Measurements from ENCODE around the gene PKD1L1. TPM values are rescaled to one million over a fixed set of nuclear protein-coding genes. Genes with fewer than 3 reads are reported as not detected.

The PKD1L1 gene
- total RNA-seq, 1 experiment from 2014 or later = 0.17 TPM

- H4K20me1 ChIP-seq (ENCODE audit: control insufficient read depth, insufficient read depth, insufficient read length) = no peaks in the 10 kb centered on the region
- no peak overlapping the region for H3K56ac ChIP-seq (ENCODE audit: insufficient read length, low read depth, low read length)
- no peak overlapping the region for H2AK5ac ChIP-seq (ENCODE audit: insufficient read length, low read length)
- H3K4ac ChIP-seq (ENCODE audit: low read depth, low read length) = no peak overlapping the region
- H3K23ac ChIP-seq (ENCODE audit: insufficient read length, low read depth, low read length) = no peak overlapping the region
- H2BK12ac ChIP-seq (ENCODE audit: insufficient read length, low read depth, low read length) = no peak overlapping the region
- DNase-seq = no peak
- H3K14ac ChIP-seq (ENCODE audit: insufficient read depth, low read length) = no peak overlapping the region
- no peak overlapping the region for H4K91ac ChIP-seq (ENCODE audit: insufficient read length, low read depth, low read length)
- no peak overlapping the region for H2BK20ac ChIP-seq (ENCODE audit: low read depth, low read length, poor library complexity, severe bottlenecking)
- H4K5ac ChIP-seq (ENCODE audit: insufficient read length, low read depth, low read length) = no peak overlapping the region
- H4K8ac ChIP-seq (replicated peaks; ENCODE audit: insufficient read length, low read depth, low read length) = no peak overlapping the region
- Mint-ChIP-seq H3K4me1 (peaks cover 48 to 53% of the 10 kb centered on the region in 2 experiments), H3K36me3 (ENCODE audit: insufficient read depth in 1 of 3, low read depth in 3 of 3) (no peaks in the 10 kb centered on the region), H3K27ac (peak overlapping the region in 1 of 3 experiments; percentile 13; a peak in 1 of 7 replicates), H3K4me3 (no peak overlapping the region), H3K27me3 (ENCODE audit: low read depth) (no peaks in the 10 kb centered on the region; the same call in 1 of the 2 replicates), H3K9me3 (no peaks in the 10 kb centered on the region)
- H3K9ac ChIP-seq (ENCODE audit: extremely low read depth, insufficient read length, low read length) = no peak overlapping the region
- TF ChIP-seq CTCF (conservative IDR thresholded peaks at IDR 0.05) = peak; percentile 47; the same call in 2 of the 3 replicates
- no peak overlapping the region for H2BK5ac ChIP-seq (ENCODE audit: insufficient read length, low read length)
- no peaks in the 10 kb centered on the region for H3K27me3 ChIP-seq (ENCODE audit: insufficient read depth, low read length)
- peaks cover 8% of the 10 kb centered on the region; the same call in 1 of the 2 replicates for H3K4me1 ChIP-seq (ENCODE audit: insufficient read depth, low read length)
- H3K9me3 ChIP-seq (ENCODE audit: control insufficient read depth, low read depth, low read length) = no peaks in the 10 kb centered on the region
- H3K18ac ChIP-seq (ENCODE audit: insufficient read length, low read depth, low read length) = no peak overlapping the region
- H3K79me2 ChIP-seq (ENCODE audit: insufficient read depth, low read length) = no peaks in the 10 kb centered on the region
- no peak overlapping the region for H2BK120ac ChIP-seq (ENCODE audit: low read depth, low read length, poor library complexity, severe bottlenecking)
- no peak overlapping the region for H3K4me2 ChIP-seq (ENCODE audit: insufficient read depth, insufficient read length, low read length)
- H2BK15ac ChIP-seq (ENCODE audit: low read depth, low read length) = no peak overlapping the region
- WGBS (ENCODE audit: extremely low coverage, insufficient read length, low lambda C conversion rate) = no CpG with 5 or more reads among the region's 6 CpGs
- no peaks in the 10 kb centered on the region for H3K79me1 ChIP-seq (ENCODE audit: insufficient read depth, low read depth, low read length, poor library complexity, severe bottlenecking)
- H3K27ac ChIP-seq (ENCODE audit: insufficient read length, low read depth, low read length) = no peak overlapping the region
- H3K23me2 ChIP-seq (ENCODE audit: insufficient read length, low read depth, low read length, poor library complexity, severe bottlenecking) = no peaks in the 10 kb centered on the region
- no peak overlapping the region for H2AFZ ChIP-seq (ENCODE audit: low read length)
- H3T11ph ChIP-seq (ENCODE audit: low read length) = no peak overlapping the region
These were observed 9.6 kb downstream of the PKD1L1 start for GRCh38 chr7:47938574-47939165.
